HEK293T (cell line): ENCODE measurements around the gene CXCL9.

ENCODE experiments used
- BHLHE40 ChIP-seq: fragments of 450-650 bp; IDR thresholded peaks from 2 replicates; pipeline ENCODE4 v1.6.1; 2016; ENCODE audit warnings: mild to moderate bottlenecking, moderate library complexity, borderline replicate concordance
- L3MBTL2 ChIP-seq: fragments of 450-650 bp; conservative IDR thresholded peaks from 2 replicates; pipeline ENCODE4 v1.6.1; 2016; ENCODE audit warnings: mild to moderate bottlenecking
- PKNOX1 ChIP-seq: fragments of 450-650 bp; IDR thresholded peaks from 2 replicates; pipeline ENCODE4 v1.6.1; 2016
- SP1 ChIP-seq: fragments of 450-650 bp; IDR thresholded peaks from 2 replicates; pipeline ENCODE4 v1.6.1; 2017
- TARDBP ChIP-seq: fragments of 450-650 bp; IDR thresholded peaks from 2 replicates; pipeline ENCODE4 v1.6.1; 2016

GRCh38 chr4:76022677-76023076, 15.4 kb upstream of the CXCL9 start:
- TF ChIP-seq BHLHE40 (no peak), L3MBTL2 (no peak), TARDBP (no peak), PKNOX1 (no peak), SP1 (no peak)
